Ovary (tissue), 9 donors: ENCODE results near the gene ANO8. TPM values are rescaled to one million over a fixed set of nuclear protein-coding genes. Genes with fewer than 3 reads are reported as not detected.
A peak's percentile ranks its signal among the peaks of the same experiment; 100 is the strongest.
"Not testable (repeated sequence)": the region's sequence is repeated elsewhere in the genome, so short reads cannot be mapped to it uniquely, and the experiment has no call there.

Source experiments
- DNase-seq, 5 donors: peaks; one replicate each; pipeline ENCODE4 v3.0.0-alpha.2; 2019 to 2020
- H3K27ac ChIP-seq, 2 donors: fragments of 200-600 bp; one replicate each; pipeline versions ENCODE4 v1.5.1 to v1.8.0; 2019 to 2022
- H3K27me3 ChIP-seq: fragments of 200-600 bp; one replicate; pipeline ENCODE4 v1.8.0; 2022
- H3K36me3 ChIP-seq: fragments of 200-600 bp; sonication (generic); one replicate; pipeline ENCODE4 v1.5.1; 2019
- H3K4me1 ChIP-seq: one replicate; pipeline ENCODE4 v1.8.1; 2013; ENCODE audit warnings: mild to moderate bottlenecking, moderate library complexity; ENCODE audit not compliant: insufficient read depth
- H3K4me3 ChIP-seq: fragments of 200-600 bp; sonication (generic); one replicate; pipeline ENCODE4 v1.5.1; 2017
- H3K9me3 ChIP-seq, 2 donors: fragments of 200-600 bp in 1 of 2; sonication (generic) in 1 of 2; one replicate each; pipeline versions ENCODE4 v1.5.1 to v1.8.1; 2013 to 2019; ENCODE audit warnings: mild to moderate bottlenecking in 1 of 2, moderate library complexity in 1 of 2
- EP300 ChIP-seq: sonication (generic); formaldehyde crosslinking; IDR thresholded peaks from one replicate; pipeline ENCODE4 v1.6.1; 2017; ENCODE audit warnings: antibody characterized with exemption
- POLR2A ChIP-seq: fragments of 450-650 bp; IDR thresholded peaks from one replicate; pipeline ENCODE4 v1.6.1; 2017; ENCODE audit warnings: antibody characterized with exemption, mild to moderate bottlenecking, moderate library complexity
- WGBS, 3 donors: extraction: QIAGEN DNeasy Blood & Tissue Kit in 1 of 3; methylation state at CpG; one replicate each; pipeline versions ENCODE4 v1.1.5 to v1.1.7; 2013 to 2017; 5-methylcytosine and 5-hydroxymethylcytosine counted together
- intact Hi-C, 4 donors: fragments of 100-400 bp; cut with DNase I; formaldehyde crosslinking; loops; one replicate each; pipeline versions ENCODE4 v1.11.0 to v1.15.1; 2022 to 2023
- polyA plus RNA-seq, 2 donors: library from polyadenylated mRNA; stranded (reverse); fragments of 200-250 nt in 1 of 2; fragments of 350-450 nt in 1 of 2; fragmentation: Illumina TruSeq in 1 of 2; extraction: RNeasy Lipid Tissue Mini Kit (QIAGEN cat#74804) in 1 of 2; gene quantifications; one replicate each; pipeline ENCODE4 v1.2.3, GENCODE V29; 2013 to 2014
- total RNA-seq, 7 donors: library from RNA; depleted of rRNA in 2 of 7; stranded (reverse); fragments of >200 nt in 2 of 7; fragmentation: NEBNext Ultra II Directional in 3 of 7; extraction: Animal tissue kit (Norgen Biotek cat#: 25700) in 3 of 7; gene quantifications; one replicate each; pipeline versions ENCODE4 v1.1.0 to v1.2.4, GENCODE V29; 2016 to 2023
- TF ChIP-seq, protein P1 (sequence below), 3 donors: fragments of 450-650 bp in 2 of 3; fragments of 200-600 bp in 1 of 3; IDR thresholded peaks; one replicate each; pipeline versions ENCODE4 v1.5.1 to v1.8.0; 2016 to 2022; ENCODE audit warnings: antibody characterized with exemption in 3 of 3, mild to moderate bottlenecking in 1 of 3
- donor health status: DM: no; HTN: no; CAD: no; lungs with moderate emphysema.
- donor health status: DM: no; HTN: no; CAD: no.
- donor health status: Bipolar disorder and iron deficiency.
- donor health status: DM: yes; HTN: yes; CAD: no.
- donor health status: DM: no; HTN: no; CAD: no.
- donor health status: DM: yes; HTN: yes; CAD: no.

The ANO8 gene
- total and polyA plus RNA-seq, 9 donors: 2.0 to 8.9 (median 3.7) TPM

DNA sequence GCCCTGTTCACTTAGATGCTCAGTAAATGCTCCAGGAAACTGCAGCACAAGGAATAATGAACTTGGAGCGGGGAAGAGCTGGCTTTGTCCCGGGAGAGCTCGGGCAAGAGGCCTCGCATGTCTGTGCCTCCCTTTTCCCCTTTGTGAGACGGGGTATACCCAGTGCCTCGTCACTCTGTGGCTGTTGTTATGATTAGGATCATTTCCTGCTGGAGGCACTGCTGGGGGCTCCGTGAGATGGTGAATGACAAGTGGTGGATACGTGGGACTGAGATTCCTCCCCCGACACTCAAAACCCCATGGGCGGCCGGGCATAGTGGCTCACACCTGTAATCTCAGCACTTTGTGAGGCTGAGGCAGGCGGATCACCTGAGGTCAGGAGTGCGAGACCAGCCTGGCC lies 43.6 kb upstream of the ANO8 start:
- DNase-seq: no peak
- 82 to 88% (median 83%) methylated on average over 13 of the region's 13 CpGs for WGBS, 3 donors
- no peak overlapping the region for H3K4me3 ChIP-seq
- no peak for TF ChIP-seq POLR2A
- TF ChIP-seq, protein P1, sequence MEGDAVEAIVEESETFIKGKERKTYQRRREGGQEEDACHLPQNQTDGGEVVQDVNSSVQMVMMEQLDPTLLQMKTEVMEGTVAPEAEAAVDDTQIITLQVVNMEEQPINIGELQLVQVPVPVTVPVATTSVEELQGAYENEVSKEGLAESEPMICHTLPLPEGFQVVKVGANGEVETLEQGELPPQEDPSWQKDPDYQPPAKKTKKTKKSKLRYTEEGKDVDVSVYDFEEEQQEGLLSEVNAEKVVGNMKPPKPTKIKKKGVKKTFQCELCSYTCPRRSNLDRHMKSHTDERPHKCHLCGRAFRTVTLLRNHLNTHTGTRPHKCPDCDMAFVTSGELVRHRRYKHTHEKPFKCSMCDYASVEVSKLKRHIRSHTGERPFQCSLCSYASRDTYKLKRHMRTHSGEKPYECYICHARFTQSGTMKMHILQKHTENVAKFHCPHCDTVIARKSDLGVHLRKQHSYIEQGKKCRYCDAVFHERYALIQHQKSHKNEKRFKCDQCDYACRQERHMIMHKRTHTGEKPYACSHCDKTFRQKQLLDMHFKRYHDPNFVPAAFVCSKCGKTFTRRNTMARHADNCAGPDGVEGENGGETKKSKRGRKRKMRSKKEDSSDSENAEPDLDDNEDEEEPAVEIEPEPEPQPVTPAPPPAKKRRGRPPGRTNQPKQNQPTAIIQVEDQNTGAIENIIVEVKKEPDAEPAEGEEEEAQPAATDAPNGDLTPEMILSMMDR (IDR thresholded peaks at IDR 0.05): no peak
- TF ChIP-seq EP300: no peak
- H3K36me3 ChIP-seq: no peaks in the 10 kb centered on the region
- H3K27me3 ChIP-seq: no peaks in the 10 kb centered on the region
- H3K27ac ChIP-seq: no peak overlapping the region
- H3K9me3 ChIP-seq: no peaks in the 10 kb centered on the region
- intact Hi-C loops: no loop called here
- H3K4me1 ChIP-seq: peaks cover 1% of the 10 kb centered on the region

DNA sequence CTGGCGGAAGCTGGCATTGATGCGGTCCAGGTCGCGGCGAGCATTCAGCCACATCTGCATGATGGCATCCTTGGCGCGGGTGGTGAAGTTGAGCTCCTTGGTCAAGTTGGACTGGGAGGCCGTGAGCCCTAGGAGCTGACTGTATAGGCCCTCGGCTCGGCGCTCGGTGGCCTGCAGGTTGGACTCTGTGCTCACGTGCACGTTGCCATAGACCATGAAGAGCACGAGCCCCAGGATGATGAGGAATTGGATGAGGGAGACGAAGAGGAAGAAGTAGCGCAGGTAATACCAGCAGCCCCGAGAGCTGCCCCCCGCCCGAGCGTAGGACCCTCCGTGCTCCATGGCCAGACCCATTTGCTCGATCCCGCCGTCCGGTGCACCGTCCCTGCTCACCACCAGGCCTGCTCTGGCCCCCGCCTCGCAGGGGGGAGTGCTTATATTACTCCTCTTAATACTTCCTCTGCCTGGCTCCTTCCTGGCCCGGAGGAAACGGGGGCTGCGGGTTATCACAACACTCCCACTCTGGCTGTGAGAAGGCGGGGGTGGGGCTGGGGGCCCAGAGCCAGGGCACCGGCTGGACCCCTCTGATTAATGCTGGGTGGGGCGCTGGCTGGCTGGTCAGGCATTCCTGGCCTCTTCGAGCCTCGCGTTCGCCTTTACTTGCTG lies 42.4 kb upstream of the ANO8 start, which contains the start of gene PLVAP:
Gene PLVAP (minus strand): TSS at position 408 of the 666 bp plus-strand sequence. CDS start 54 bp downstream, at position 354.
- Histone ChIP-seq H3K27ac (no peak within 1 kb of the TSS), H3K4me3 (peak within 1 kb of the TSS; percentile 2), H3K27me3 (no peaks in the 10 kb centered on the region), H3K9me3 (no peaks in the 10 kb centered on the region), H3K36me3 (no peaks in the 10 kb centered on the region), H3K4me1 (no peaks in the 10 kb centered on the region)
- DNase-seq: no peak
- TF ChIP-seq POLR2A (no peak), EP300 (no peak)
- TF ChIP-seq, protein P1 (IDR thresholded peaks at IDR 0.05): no peak
- 44 to 59% (median 54%) methylated on average over 39 of the region's 39 CpGs for WGBS, 3 donors
- intact Hi-C loops: no loop called here

DNA sequence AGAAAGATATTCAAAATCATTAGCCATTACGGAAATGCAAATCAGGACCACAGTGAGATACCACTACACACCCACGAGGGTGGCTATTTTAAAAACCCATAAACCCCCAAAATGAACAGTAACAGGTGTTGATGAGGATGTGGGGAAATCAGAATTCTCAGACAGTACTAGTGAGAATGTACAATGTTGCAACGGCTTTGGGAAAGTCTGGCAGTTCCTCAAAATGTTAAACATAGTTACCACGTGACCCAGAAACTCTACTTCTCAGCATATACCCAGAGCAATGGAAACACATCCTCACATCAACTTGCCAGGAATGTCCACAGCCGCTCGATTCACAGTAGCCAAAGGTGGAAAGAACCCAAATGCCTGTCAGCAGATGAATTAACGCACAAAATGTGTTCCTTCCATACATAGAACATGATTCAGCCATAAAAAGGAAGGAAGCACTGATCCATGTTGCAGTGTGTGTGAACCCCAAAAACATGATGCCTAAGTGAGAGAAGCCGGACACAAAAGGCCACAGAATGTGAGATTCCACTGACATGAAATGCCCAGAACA lies 35.5 kb upstream of the ANO8 start:
- WGBS, 3 donors: 44 to 52% (median 48%) methylated on average over 8 of the region's 8 CpGs
- H3K27ac ChIP-seq: no peak overlapping the region

DNA sequence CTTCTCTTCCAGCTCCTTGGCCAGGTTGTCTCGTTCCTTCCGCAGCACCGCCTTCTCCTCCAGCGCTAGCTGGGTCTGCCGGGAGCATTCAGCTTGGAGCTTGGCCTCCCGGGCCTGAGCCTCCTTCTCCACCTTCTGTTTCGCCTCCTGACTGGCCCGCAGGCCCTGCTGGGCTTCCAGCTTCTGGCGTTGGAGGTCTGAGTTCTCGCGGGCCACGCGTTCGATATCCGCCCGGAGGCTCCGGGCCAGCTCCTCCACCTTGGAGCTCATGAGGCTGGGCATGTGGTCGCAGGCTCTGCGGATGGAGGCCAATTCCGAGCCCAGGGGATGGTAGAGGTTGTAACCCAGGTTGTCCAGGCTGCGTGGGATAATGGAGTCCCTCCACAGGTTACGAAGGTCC lies 30.7 kb upstream of the ANO8 start:
- 92 to 96% (median 96%) methylated on average over 22 of the region's 22 CpGs for WGBS, 3 donors
- no peak overlapping the region for H3K4me3 ChIP-seq

More for the DNA sequence above, 35.5 kb upstream of the ANO8 start:
- H3K4me1 ChIP-seq: no peaks in the 10 kb centered on the region
- intact Hi-C loops: no loop called here
- TF ChIP-seq EP300 (no peak), POLR2A (no peak)
- H3K9me3 ChIP-seq: no peaks in the 10 kb centered on the region
- H3K36me3 ChIP-seq: no peaks in the 10 kb centered on the region
- no peak for DNase-seq
- H3K27me3 ChIP-seq: no peaks in the 10 kb centered on the region
- no peak overlapping the region for H3K4me3 ChIP-seq

DNA sequence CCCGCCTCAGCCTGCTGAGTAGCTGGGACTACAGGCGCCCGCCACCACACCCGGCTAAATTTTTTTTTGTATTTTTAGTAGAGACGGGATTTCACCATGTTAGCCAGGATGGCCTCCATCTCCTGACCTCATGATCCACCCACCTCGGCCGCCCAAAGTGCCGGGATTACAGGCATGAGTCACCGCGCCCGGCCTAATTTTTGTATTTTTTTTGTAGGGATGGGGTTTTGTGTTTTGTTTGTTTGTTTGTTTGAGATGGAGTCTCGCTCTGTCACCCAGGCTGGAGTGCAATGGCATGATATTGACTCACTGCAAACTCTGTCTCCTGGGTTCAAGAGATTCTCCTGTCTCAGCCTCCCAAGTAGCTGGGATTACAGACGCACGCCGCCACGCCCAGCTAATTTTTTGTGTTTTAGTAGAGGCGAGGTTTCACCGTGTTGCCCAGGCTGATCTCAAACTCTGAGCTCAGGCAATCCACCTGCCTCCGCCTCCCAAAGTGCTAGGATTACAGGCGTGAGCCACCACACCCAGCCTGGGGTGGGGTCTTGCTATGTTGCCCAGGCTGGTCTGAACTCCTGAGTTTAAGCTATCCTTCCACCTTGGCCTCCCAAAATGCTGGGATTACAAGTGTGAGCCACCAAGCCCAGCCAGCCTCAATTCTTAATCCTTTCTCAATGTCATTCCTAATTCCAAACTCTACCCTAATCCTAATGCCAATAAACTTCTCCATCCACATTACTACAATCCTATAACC lies 29.4 kb upstream of the ANO8 start:
- H3K4me1 ChIP-seq, intact Hi-C loops, H3K9me3 ChIP-seq, DNase-seq, H3K27ac ChIP-seq, H3K4me3 ChIP-seq, H3K36me3 ChIP-seq, H3K27me3 ChIP-seq: not testable (repeated sequence)
- 88 to 95% (median 95%) methylated on average over 20 of the region's 20 CpGs for WGBS, 3 donors

More for the DNA sequence above, 30.7 kb upstream of the ANO8 start:
- Histone ChIP-seq H3K36me3 (no peaks in the 10 kb centered on the region), H3K4me1 (no peaks in the 10 kb centered on the region), H3K9me3 (no peaks in the 10 kb centered on the region), H3K27ac (no peak overlapping the region), H3K27me3 (no peaks in the 10 kb centered on the region)
- no peak for DNase-seq
- intact Hi-C loops: no loop called here
- TF ChIP-seq, protein P1 (IDR thresholded peaks at IDR 0.05): no peak
- TF ChIP-seq POLR2A (no peak), EP300 (no peak)
